ENCODE measurements around the gene ZNF331.

ZNF331 gene

GRCh38 chr19:53521373-53522202 lies 16.4 kb upstream of the ZNF331 start:
- DNase-seq = peak; percentile 59

DNA sequence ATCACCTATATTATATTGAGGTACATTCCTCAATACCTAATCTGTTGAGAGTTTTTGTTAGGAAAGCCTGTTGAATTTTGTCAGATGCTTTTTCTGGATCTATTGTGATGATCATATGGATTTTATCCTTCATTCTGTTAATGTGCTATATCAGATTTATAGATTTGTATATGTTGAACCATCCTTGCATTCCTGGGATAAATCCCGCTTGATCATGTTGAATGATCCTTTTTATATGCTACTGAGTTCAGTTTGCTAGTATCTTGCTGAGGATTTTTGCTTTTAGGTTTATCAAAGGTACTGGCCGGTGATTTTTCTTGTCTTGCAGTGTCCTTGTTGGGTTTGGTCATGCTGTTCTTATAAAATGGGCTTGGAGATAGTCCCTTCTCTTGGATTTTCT lies 12.0 kb upstream of the ZNF331 start:
- DNase-seq = no peak

GRCh38 chr19:53530622-53531021 lies 7.3 kb upstream of the ZNF331 start:
- no peak for DNase-seq

GRCh38 chr19:53531457-53531856 lies 6.5 kb upstream of the ZNF331 start:
- DNase-seq = no peak

DNA sequence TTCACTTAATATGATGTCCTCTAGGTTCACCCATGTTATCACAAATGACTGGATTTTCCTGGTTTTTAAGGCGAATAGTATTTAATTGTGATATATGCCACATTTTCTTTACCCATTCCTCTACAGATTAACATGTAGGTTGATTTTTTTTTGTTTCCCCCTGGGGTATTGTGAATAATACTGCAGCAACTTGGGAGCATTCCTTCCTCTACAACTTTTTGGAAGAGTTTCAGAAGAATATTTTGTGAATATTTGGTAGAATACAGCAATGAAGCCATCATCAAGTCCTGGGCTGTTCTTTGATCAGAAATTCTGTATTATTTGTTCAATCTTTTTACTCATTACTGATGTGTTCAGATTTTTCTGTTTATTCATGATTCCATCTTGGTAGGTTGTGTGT lies 5.6 kb upstream of the ZNF331 start:
- DNase-seq = no peak

DNA sequence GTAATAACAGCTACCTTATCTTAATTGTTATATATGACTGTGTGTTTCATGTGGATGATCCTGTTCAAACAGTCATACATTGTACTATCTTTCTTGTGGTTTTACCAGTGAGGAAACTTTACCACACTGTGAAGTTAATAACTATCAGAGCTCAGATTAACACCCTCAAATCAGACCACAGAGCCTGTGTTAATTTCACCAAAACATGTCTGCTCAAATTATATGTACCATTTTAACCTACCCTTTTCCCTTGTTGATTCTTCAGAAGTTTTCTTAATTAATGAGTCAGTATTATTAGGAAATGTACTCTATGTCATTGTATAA lies 1.8 kb upstream of the ZNF331 start:
- DNase-seq = no peak

- DNase-seq = no peak
These were observed 824 bp upstream of the ZNF331 start for GRCh38 chr19:53537121-53537520.

GRCh38 chr19:53538378-53539109 lies 599 bp downstream of the ZNF331 start:
- DNase-seq = no peak

GRCh38 chr19:53540091-53540490 lies 2.1 kb downstream of the ZNF331 start:
- DNase-seq = no peak

DNA sequence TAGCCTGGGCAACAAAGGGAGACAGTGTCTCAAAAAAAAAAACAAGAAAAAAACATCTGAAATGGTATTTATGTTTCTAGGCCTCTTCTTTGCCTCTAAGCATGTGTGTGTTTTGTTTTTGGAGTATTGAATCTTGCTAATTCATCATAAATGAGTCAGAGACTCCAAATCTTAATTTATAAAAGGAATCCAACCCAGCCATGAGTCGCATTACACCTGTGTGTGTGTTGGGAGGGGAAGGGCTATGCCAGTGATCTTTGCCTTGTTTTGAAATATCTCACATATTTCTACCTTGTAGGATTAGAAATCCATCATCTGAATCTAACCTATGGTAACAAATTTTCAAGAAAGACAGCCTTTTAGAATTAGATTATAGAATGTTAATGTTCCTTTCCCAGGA lies 4.0 kb downstream of the ZNF331 start:
- no peak for DNase-seq

DNA sequence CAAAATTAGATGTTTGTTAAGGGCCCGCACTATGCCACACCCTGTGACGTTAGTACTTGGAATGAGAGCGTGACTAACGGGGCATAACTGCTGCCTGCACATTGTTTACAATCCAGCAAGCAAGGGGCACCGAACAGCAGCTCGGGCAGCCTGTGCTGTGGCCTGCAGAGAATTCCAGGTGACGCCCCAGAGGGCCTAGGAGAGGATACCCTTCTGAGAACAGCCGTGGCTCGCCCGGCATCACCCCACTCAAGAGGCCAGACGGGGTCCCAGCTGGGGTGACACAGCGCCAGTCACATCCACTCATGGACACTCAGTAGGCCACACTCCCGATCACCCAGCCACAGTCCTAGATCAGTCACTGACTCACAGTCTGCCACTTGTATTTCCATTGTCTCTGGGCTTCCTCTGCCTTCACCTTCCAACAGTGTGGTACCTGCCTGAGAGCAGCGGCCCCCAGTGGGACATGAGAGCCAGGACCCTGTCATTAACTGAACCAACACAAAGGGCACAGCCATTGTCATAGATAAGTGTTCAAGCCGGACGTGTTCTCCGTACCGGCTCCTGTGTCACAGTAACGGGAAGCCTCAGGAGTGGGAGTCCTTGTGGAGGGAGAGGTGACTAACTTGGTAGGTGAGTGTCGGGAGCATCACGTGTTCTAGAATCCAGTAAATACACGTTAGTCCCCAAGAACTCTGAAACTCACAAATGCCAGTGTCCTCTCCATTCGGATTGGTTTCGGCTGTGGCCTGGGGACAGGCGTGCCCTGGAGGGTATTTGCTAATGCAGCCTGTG lies 7.5 kb downstream of the ZNF331 start:
- DNase-seq = no peak

- DNase-seq = no peak
These were observed 9.0 kb downstream of the ZNF331 start for GRCh38 chr19:53546758-53547513.

DNA sequence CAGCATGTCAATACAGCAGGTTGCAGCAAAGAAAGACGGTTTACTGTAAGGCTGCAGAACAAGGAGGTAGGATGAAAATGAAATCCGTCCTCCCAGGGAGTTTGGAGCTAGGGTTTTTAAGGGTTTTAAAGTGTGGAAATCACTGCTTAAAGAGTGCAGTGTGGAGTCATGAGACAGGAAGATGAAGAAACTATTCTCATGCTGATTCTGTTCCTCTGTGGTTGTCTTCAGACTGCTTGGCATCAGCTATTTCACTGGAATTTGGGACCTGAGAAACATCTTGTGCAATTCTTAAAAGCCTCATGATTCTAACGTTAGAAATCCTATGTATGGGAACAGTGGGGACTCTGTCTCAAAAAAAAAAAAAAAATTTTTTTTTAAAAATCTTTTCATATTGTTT lies 11.4 kb downstream of the ZNF331 start:
- no peak for DNase-seq

DNA sequence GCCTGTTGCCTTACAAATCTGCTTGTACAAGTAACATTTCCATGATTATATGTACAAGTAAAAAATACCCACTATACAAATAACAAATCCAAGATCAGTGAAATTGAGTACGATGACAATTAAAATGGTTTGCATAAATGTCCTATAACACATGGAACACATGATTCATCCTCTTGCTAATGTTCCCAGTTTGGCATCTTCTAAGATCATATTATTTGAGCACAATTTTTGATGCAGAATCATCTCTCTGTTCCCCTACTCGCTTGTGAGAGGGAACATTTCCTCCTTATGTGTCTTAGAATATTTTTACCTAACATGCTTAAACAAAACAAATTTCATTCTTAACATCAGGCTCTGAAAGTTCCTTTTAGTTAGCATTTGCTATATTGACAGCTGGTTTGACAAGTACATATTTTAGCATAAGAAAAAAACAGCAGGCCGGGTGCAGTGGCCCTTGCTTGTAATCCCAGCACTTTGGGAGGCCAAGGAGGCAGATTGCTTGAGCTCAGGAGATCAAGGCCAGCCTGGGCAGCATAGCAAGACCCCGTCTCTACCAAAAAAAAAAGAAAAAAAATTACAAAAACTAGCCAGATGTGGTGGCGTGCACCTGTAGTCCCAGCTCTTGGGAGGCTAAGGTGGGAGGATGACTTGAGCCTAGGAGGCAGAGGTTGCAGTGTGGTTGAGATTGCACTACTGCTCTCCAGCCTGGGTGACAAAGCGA lies 14.2 kb downstream of the ZNF331 start:
- DNase-seq = no peak

DNA sequence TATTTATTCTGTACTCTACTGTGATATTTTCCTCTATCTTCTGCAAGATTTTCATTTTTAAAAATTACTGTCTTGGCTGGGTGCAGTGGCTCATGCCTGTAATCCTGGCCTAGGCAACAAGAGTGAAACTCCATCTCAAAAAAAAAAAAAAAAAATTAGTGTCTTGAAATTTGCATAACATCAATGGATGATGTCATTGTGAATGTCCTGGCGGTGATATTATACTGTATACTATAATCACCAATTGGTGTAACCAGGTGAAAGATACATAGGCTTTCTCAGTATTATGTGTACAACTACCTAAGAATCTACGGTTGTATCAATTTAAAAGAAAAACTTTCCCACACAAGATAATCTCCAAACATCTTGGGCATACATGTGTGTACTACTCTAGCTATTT lies 15.2 kb downstream of the ZNF331 start:
- DNase-seq = no peak

GRCh38 chr19:53553865-53554791 lies 16.2 kb downstream of the ZNF331 start:
- peak; percentile 93 for DNase-seq

DNA sequence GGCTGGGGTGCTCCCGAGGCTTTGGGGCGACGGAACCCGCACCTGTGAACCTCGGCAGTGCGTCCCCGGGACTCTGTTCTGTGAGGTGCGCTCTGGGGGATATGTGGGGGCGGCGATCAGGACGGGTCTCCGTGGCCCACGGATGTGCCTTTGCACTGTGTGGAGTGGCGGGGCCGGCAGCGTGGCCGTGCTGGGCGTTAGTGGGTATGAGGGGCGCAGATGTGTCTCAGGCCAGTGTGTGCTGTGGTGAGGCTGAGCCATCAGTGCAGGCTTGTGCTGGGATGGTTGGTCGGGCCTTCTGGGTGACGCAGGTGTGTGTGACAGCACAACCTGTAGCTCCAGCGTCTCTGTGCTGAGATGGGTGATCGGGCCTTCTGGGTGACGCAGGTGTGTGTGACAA lies 16.9 kb downstream of the ZNF331 start:
- DNase-seq = no peak

- DNase-seq = no peak
These were observed 17.4 kb downstream of the ZNF331 start for GRCh38 chr19:53555352-53555751.

- DNase-seq = no peak
These were observed 33.4 kb downstream of the ZNF331 start for GRCh38 chr19:53571339-53571738.

DNA sequence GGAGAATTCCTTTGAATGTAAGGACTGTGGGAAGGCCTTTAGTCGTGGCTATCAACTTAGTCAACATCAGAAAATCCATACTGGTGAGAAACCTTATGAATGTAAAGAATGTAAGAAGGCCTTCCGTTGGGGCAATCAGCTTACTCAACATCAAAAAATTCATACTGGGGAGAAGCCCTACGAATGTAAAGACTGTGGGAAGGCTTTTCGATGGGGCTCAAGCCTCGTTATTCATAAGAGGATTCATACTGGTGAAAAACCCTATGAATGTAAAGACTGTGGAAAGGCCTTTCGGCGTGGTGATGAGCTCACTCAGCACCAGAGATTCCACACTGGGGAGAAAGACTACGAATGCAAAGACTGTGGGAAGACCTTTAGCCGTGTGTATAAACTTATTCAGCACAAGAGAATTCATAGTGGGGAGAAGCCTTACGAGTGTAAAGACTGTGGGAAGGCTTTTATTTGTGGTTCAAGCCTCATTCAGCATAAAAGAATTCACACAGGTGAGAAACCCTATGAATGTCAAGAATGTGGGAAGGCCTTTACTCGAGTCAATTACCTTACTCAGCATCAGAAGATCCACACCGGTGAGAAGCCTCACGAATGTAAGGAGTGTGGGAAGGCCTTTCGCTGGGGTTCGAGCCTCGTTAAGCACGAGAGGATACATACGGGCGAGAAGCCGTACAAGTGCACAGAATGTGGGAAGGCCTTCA lies 39.2 kb downstream of the ZNF331 start:
- no peak for DNase-seq

Measured in activated CD8-positive, alpha-beta memory T cell treated with anti-CD3 and anti-CD28 coated beads, Interleukin-2, amount 50 U/mL, for 48 hours (primary cell).